Sigmoid colon (tissue), 7 donors: Measurements from ENCODE around the gene MRTFA. TPM values are rescaled to one million over a fixed set of nuclear protein-coding genes. Genes with fewer than 3 reads are reported as not detected.

Experiments used
- DNase-seq: peaks from one replicate; pipeline ENCODE4 v3.0.0-alpha.2; 2019
- H3K27ac ChIP-seq, 4 donors: fragments of 200-600 bp; sonication (generic); one replicate each; pipeline ENCODE4 v1.5.1; 2016 to 2019; ENCODE audit warnings: mild to moderate bottlenecking in 1 of 4
- H3K27me3 ChIP-seq, 3 donors: fragments of 200-600 bp; sonication (generic); one replicate each; pipeline ENCODE4 v1.5.1; 2019; ENCODE audit warnings: mild to moderate bottlenecking in 1 of 3
- H3K36me3 ChIP-seq, 4 donors: fragments of 200-600 bp; sonication (generic); one replicate each; pipeline ENCODE4 v1.5.1; 2016 to 2019
- H3K4me1 ChIP-seq, 4 donors: fragments of 200-600 bp; sonication (generic); one replicate each; pipeline ENCODE4 v1.5.1; 2017 to 2019
- H3K4me3 ChIP-seq, 4 donors: fragments of 200-600 bp; sonication (generic); one replicate each; pipeline ENCODE4 v1.5.1; 2017 to 2019; ENCODE audit warnings: mild to moderate bottlenecking in 2 of 4, moderate library complexity in 1 of 4
- H3K9me3 ChIP-seq, 4 donors: fragments of 200-600 bp in 3 of 4; sonication (generic) in 3 of 4; one replicate each; pipeline versions ENCODE4 v1.5.1 to v1.6.1; 2013 to 2019
- CTCF ChIP-seq, 4 experiments: fragments of 450-650 bp in 3 of 4; fragments of 200-600 bp in 1 of 4; IDR thresholded peaks; one replicate each; pipeline ENCODE4 v1.5.1; 2016 to 2019; ENCODE audit warnings: antibody characterized with exemption in 4 of 4, mild to moderate bottlenecking in 3 of 4, moderate library complexity in 2 of 4
- EP300 ChIP-seq, 4 donors: sonication (generic); formaldehyde crosslinking; IDR thresholded peaks; one replicate each; pipeline ENCODE4 v1.6.1; 2017; ENCODE audit warnings: antibody characterized with exemption in 4 of 4
- POLR2A ChIP-seq, 2 donors: fragments of 450-650 bp; IDR thresholded peaks; one replicate each; pipeline ENCODE4 v1.6.1; 2016; ENCODE audit warnings: antibody characterized with exemption in 2 of 2, mild to moderate bottlenecking in 2 of 2, moderate library complexity in 2 of 2
- POLR2AphosphoS5 ChIP-seq, 4 donors: sonication (generic); formaldehyde crosslinking; IDR thresholded peaks; one replicate each; pipeline ENCODE4 v1.6.1; 2017; ENCODE audit warnings: antibody characterized with exemption in 4 of 4
- WGBS, 2 donors: extraction: QIAGEN DNeasy Blood & Tissue Kit; methylation state at CpG; one replicate each; pipeline ENCODE4 v1.1.7; 2013; 5-methylcytosine and 5-hydroxymethylcytosine counted together
- intact Hi-C: fragments of 100-400 bp; cut with DNase I; formaldehyde crosslinking; loops from one replicate; pipeline ENCODE4 v1.15.1; 2023
- polyA plus RNA-seq, 3 donors: library from polyadenylated mRNA; stranded (reverse); fragments of 200-250 nt; gene quantifications; one replicate each; pipeline ENCODE4 v1.2.3, GENCODE V29; 2013
- total RNA-seq, 4 donors: library from RNA; depleted of rRNA; stranded (reverse); fragments of >200 nt; gene quantifications; one replicate each; pipeline ENCODE4 v1.1.0, GENCODE V29; 2016
- donor health status: healthy with polysubstance abuse.
- donor health status: Bipolar disorder and iron deficiency.
- donor health status: healthy.

MRTFA gene
- total and polyA plus RNA-seq, 7 donors, result 10.8 to 104 (median 29.2) TPM

DNA sequence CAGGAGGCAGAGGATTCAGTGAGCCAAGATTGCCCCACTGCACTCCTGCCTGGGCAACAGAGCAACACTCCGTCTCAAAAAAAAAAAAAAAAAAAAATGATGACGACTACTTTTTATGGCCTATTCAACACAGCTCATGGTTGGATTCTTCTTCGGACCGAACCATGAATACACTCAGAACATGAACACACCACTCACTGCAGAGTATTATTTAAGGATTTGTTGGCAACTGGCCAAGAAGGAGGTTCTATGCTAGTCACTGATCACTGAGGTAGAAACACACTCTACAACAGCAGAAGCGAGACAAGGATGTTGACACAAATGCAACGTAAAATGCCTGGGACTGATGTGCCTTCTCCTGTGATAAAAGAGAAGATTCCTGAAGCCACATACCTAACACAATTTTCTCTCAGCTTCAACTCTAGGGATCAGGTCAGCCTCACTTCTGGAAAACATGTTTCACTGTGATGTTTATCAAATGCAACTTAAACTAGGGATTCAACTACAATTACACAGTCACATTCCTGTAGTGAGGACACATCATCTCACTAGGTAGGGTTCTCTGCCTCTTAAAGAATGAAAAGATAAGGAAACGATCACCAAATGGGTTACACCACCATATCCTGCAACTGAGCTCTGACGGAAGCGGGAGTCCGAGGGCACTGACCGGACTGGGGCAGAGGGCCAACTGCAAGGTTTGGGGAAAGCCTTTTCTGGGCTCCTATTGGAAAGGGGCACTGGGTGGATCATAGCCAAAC, 183.6 kb downstream of the MRTFA start:
- H3K27ac ChIP-seq, result no peak overlapping the region
- 85 to 86% methylated on average over 11 of the region's 11 CpGs for WGBS, 2 donors

DNA sequence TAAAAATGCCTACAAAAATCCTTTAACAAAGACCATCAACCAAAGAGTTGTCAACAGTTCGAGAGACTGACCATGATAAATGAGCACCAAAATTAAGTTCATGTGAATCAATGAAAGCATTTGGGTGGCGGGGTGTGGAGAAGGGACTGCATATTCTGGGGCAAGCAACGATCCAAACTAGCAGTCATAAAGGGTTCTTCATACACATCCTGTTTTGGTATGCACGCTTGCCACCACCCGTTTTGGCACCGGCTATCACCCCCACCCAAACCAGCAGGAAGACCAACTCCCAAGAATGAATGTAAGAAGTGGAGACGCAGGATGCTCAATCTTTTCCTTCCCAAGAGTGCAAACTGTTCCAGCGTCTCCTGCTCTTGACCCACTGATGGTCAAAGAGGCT, 185.3 kb downstream of the MRTFA start:
- Histone ChIP-seq H3K4me1 (peaks cover 0 to 62% (median 36%) of the 10 kb centered on the region in 4 donors), H3K27me3 (no peaks in the 10 kb centered on the region), H3K4me3 (no peak overlapping the region), H3K27ac (no peak overlapping the region), H3K9me3 (no peaks in the 10 kb centered on the region), H3K36me3 (no peaks in the 10 kb centered on the region)
- DNase-seq, result no peak
- intact Hi-C loops, result no loop called here
- TF ChIP-seq EP300 (IDR thresholded peaks at IDR 0.05) (no peak), CTCF (IDR thresholded peaks at IDR 0.05) (no peak), POLR2AphosphoS5 (IDR thresholded peaks at IDR 0.05) (no peak), POLR2A (IDR thresholded peaks at IDR 0.05) (no peak)
- 61 to 81% methylated on average over 8 of the region's 8 CpGs for WGBS, 2 donors

More for the DNA sequence above, 183.6 kb downstream of the MRTFA start:
- no peak overlapping the region for H3K4me3 ChIP-seq
- intact Hi-C loops, result no loop called here
- H3K36me3 ChIP-seq, result no peaks in the 10 kb centered on the region
- H3K4me1 ChIP-seq, result peaks cover 0 to 63% (median 36%) of the 10 kb centered on the region in 4 donors
- no peaks in the 10 kb centered on the region for H3K27me3 ChIP-seq
- DNase-seq, result no peak
- no peak for TF ChIP-seq EP300 (IDR thresholded peaks at IDR 0.05)
- TF ChIP-seq CTCF (IDR thresholded peaks at IDR 0.05), result no peak
- TF ChIP-seq POLR2AphosphoS5 (IDR thresholded peaks at IDR 0.05), result no peak
- no peak for TF ChIP-seq POLR2A (IDR thresholded peaks at IDR 0.05)
- H3K9me3 ChIP-seq, result no peaks in the 10 kb centered on the region

GRCh38 chr22:40450616-40451015, 185.9 kb downstream of the MRTFA start:
- WGBS, 2 donors, result 85 to 94% methylated on average over 3 of the region's 3 CpGs
- Histone ChIP-seq H3K4me3 (no peak overlapping the region), H3K9me3 (no peaks in the 10 kb centered on the region), H3K27me3 (no peaks in the 10 kb centered on the region), H3K27ac (no peak overlapping the region), H3K4me1 (peaks cover 0 to 63% (median 36%) of the 10 kb centered on the region in 4 donors), H3K36me3 (no peaks in the 10 kb centered on the region)
- no peak for DNase-seq
- intact Hi-C loops, result no loop called here
- TF ChIP-seq POLR2A (IDR thresholded peaks at IDR 0.05) (no peak), CTCF (IDR thresholded peaks at IDR 0.05) (no peak), POLR2AphosphoS5 (IDR thresholded peaks at IDR 0.05) (no peak), EP300 (IDR thresholded peaks at IDR 0.05) (no peak)

DNA sequence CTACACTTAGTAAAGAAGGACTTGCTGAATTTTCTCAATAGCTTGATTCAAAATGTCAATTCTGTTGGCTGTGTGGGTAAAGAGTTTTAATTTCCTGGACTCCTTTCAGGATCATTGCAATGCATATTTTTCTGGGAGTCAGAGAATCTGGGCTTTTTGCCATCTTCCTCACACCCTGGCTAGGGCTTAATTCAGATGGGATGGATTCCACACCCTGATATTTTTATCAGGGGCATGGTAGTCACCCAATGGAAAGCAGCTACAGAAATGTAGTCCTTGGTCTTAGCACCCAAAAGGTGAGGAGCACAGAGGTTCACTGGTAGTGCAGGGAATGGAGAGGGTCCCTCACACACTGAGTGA, 186.9 kb downstream of the MRTFA start:
- DNase-seq, result no peak
- peak overlapping the region in 3 of 4 donors; percentile 9 to 20 (median 15) for H3K27ac ChIP-seq
- no peaks in the 10 kb centered on the region for H3K36me3 ChIP-seq
- TF ChIP-seq POLR2A (IDR thresholded peaks at IDR 0.05) (no peak), POLR2AphosphoS5 (IDR thresholded peaks at IDR 0.05) (no peak)
- H3K9me3 ChIP-seq, result no peaks in the 10 kb centered on the region
- H3K4me1 ChIP-seq, result peaks cover 0 to 63% (median 36%) of the 10 kb centered on the region in 4 donors
- H3K27me3 ChIP-seq, result no peaks in the 10 kb centered on the region
- intact Hi-C loops, result no loop called here
- no peak overlapping the region for H3K4me3 ChIP-seq

- TF ChIP-seq EP300 (IDR thresholded peaks at IDR 0.05) (no peak), POLR2AphosphoS5 (IDR thresholded peaks at IDR 0.05) (no peak), POLR2A (IDR thresholded peaks at IDR 0.05) (no peak), CTCF (IDR thresholded peaks at IDR 0.05) (no peak)
- Histone ChIP-seq H3K36me3 (no peaks in the 10 kb centered on the region), H3K27me3 (no peaks in the 10 kb centered on the region), H3K27ac (no peak overlapping the region), H3K4me1 (peaks cover 0 to 42% (median 24%) of the 10 kb centered on the region in 4 donors), H3K9me3 (no peaks in the 10 kb centered on the region), H3K4me3 (no peak overlapping the region)
- intact Hi-C loops, result no loop called here
- no peak for DNase-seq
- WGBS, 2 donors, result 89 to 98% methylated on average over 1 of the region's 1 CpG
Observed at GRCh38 chr22:40446203-40446602, 190.3 kb downstream of the MRTFA start.
